Cardiac fibroblast (primary cell): Measurements from ENCODE around the gene KAT7.

Experiments
- DNase-seq, 2 donors: peaks; one replicate each; pipeline versions ENCODE4 v3.0.0 to v3.0.0-alpha.2; 2010; ENCODE audit warnings: low read depth in 2 of 2
- H3K4me3 ChIP-seq, 2 donors: replicated peaks in 1 of 2; 1 replicate in 1 of 2; 2 replicates in 1 of 2; pipeline ENCODE4 v1.5.1; 2011; ENCODE audit warnings: low read depth in 2 of 2, low read length in 2 of 2, mild to moderate bottlenecking in 2 of 2, moderate library complexity in 1 of 2
- CTCF ChIP-seq: IDR thresholded peaks from one replicate; pipeline ENCODE4 v1.5.1; 2011; ENCODE audit warnings: low read depth, mild to moderate bottlenecking, low read length, inconsistent platforms

KAT7 gene

GRCh38 chr17:49776551-49777300 is 11.8 kb upstream of the KAT7 start:
- DNase-seq = no peak
- no peak overlapping the region for H3K4me3 ChIP-seq
- no peak for TF ChIP-seq CTCF

- no peak for TF ChIP-seq CTCF
- no peak for DNase-seq
- H3K4me3 ChIP-seq = no peak overlapping the region
Observed at GRCh38 chr17:49777563-49777962, 10.9 kb upstream of the KAT7 start.

GRCh38 chr17:49779156-49779738 is 9.2 kb upstream of the KAT7 start:
- no peak for TF ChIP-seq CTCF
- no peak for DNase-seq
- H3K4me3 ChIP-seq = no peak overlapping the region

GRCh38 chr17:49779739-49780231 is 8.7 kb upstream of the KAT7 start:
- TF ChIP-seq CTCF = peak; percentile 59
- peak; percentile 86 to 96 for DNase-seq
- no peak overlapping the region for H3K4me3 ChIP-seq

GRCh38 chr17:49783071-49783715 is 5.3 kb upstream of the KAT7 start:
- TF ChIP-seq CTCF = no peak
- no peak for DNase-seq
- H3K4me3 ChIP-seq = no peak overlapping the region

- no peak for DNase-seq
- H3K4me3 ChIP-seq = no peak overlapping the region
- no peak for TF ChIP-seq CTCF
Observed at GRCh38 chr17:49783791-49784190, 4.7 kb upstream of the KAT7 start.
